HAP-1 (cell line): Measurements from ENCODE around the gene SOS1.

Experiments used
- DNase-seq, 2 experiments: peaks; one replicate each; pipeline ENCODE4 v3.0.0-alpha.2; 2016 to 2020; ENCODE audit warnings: low spot score in 2 of 2
- H3K27me3 ChIP-seq: fragments of 250-450 bp; sonication (Bioruptor Pico); 2 replicates; pipeline ENCODE4 v1.5.1; 2020; ENCODE audit warnings: low read depth, mild to moderate bottlenecking, moderate library complexity
- H3K36me3 ChIP-seq: fragments of 250-450 bp; sonication (Bioruptor Pico); replicated peaks from 2 replicates; pipeline ENCODE4 v1.5.1; 2020; ENCODE audit warnings: mild to moderate bottlenecking
- H3K4me1 ChIP-seq: fragments of 250-450 bp; sonication (Bioruptor Pico); 2 replicates; pipeline ENCODE4 v1.5.1; 2020; ENCODE audit warnings: mild to moderate bottlenecking
- H3K4me3 ChIP-seq: fragments of 250-450 bp; sonication (Bioruptor Pico); 2 replicates; pipeline ENCODE4 v1.5.1; 2020; ENCODE audit warnings: mild to moderate bottlenecking, moderate library complexity
- H3K9me3 ChIP-seq: fragments of 250-450 bp; sonication (Bioruptor Pico); 2 replicates; pipeline ENCODE4 v1.5.1; 2020; ENCODE audit warnings: mild to moderate bottlenecking, moderate library complexity
- in situ Hi-C: fragments of 300-500 bp; cut with MboI; formaldehyde crosslinking; loops from 3 replicates; pipeline ENCODE4 v1.14.3; 2020; ENCODE audit warnings: low sequenced_read_pairs, inconsistent platforms, mixed read lengths

SOS1 gene

DNA sequence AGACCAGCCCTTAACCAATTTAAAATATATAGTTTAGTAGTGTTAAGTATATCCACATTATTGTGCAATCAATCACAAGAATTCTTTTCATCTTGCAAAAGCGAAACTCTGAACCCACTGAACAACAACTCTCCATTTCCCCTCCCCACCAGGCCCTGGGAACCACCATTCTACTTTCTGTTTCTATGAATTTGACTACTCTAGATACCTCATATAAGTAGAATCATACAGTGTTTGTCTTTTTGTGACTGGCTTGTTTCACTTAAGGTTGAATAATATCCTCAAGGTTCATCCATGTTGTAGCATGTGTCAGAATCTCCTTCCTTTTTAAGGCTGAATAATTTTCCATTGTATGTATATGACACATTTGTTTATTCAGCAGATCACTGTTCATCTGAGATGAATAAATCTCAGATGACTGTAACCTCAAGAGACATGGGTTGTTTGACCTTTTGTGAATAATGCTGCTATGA, 8.1 kb upstream of the SOS1 start:
- in situ Hi-C loops, result no loop called here
- H3K9me3 ChIP-seq, result no peaks in the 10 kb centered on the region

DNA sequence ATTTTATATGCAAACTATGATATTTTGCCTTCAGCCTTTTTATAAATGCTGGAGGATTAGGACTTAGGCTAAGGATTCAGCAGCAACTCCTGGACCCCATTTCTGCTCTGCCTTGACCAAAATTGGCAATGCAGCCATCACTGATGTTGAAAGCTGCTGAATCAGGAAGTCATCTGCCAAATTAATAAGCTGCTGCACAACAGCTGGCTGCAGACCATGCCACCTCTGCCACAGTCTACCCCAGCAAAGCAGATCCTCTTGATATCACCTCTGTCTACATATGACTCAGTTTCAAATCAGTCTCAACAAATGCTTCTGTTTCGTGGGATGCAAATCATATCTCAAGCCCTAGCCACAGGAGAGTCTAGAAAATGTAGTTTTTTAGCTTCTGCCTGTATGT, 7.1 kb upstream of the SOS1 start:
- Histone ChIP-seq H3K4me3 (no peak overlapping the region), H3K27me3 (no peaks in the 10 kb centered on the region), H3K4me1 (peaks cover 26% of the 10 kb centered on the region), H3K36me3 (no peaks in the 10 kb centered on the region), H3K9me3 (no peaks in the 10 kb centered on the region)
- in situ Hi-C loops, result no loop called here
- DNase-seq, result no peak

More for the DNA sequence above, 8.1 kb upstream of the SOS1 start:
- no peaks in the 10 kb centered on the region for H3K36me3 ChIP-seq
- H3K27me3 ChIP-seq, result no peaks in the 10 kb centered on the region
- H3K4me1 ChIP-seq, result peaks cover 18% of the 10 kb centered on the region
- no peak for DNase-seq
- H3K4me3 ChIP-seq, result no peak overlapping the region

DNA sequence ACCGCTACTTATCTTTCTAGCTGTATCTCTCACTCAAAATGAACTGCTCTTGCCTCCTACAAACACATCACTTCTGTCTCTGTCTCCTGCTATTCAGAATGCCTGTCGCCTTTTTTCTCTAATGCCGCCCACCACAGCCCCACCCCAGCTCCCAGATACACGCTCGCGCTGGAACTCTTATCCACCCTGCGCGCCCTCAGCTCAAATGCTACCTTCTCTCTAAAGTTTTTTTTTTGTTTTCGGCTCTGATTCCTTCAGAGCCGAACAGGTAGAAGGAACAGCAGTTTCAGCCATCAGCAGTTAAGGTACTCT, 3.9 kb upstream of the SOS1 start:
- peaks cover 40% of the 10 kb centered on the region for H3K4me1 ChIP-seq
- H3K36me3 ChIP-seq, result no peaks in the 10 kb centered on the region
- no peaks in the 10 kb centered on the region for H3K9me3 ChIP-seq
- no peaks in the 10 kb centered on the region for H3K27me3 ChIP-seq
- in situ Hi-C loops, result no loop called here
- H3K4me3 ChIP-seq, result peak overlapping the region; percentile 50
- DNase-seq, result peak in 1 of 2 experiments; percentile 41

DNA sequence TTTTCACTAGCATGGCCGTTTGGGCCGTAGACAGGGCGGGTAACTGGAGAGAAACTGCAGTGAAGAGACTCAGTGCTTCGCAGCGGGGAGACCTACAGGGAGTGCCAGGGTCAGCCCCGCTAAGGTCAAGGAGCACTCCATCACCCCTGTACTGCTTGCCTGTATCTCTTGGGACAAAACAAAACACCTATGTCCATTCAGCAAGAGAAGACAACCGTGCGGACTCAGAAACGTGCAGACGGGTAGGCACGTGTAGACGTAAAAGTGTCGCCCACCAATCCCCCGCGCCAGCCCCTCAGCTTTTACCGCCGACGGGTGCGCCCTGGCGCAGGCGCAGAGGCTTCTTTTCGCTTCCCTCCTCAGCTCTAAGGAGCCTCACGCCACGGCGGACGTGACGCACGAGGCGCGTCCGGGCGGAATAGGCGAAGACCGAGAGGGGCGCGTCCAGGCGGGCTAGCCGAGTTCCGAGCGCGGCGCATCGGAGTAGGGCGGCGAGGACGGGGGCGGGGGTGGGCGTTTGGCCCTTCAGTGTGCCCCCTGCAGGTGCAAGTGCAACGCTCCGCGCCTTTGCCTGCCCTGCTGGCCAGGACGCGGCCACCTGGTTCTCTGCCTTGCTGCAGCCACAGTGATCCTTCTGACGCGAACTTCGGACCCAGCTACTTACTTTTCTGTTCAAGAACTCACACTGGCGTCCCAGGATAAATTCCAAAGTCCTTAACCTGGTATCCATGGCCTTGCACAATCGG, 3.3 kb upstream of the SOS1 start:
- no peaks in the 10 kb centered on the region for H3K9me3 ChIP-seq
- DNase-seq, result peak; percentile 96 to 98
- in situ Hi-C loops, result no loop called here
- no peaks in the 10 kb centered on the region for H3K27me3 ChIP-seq
- H3K4me3 ChIP-seq, result peak overlapping the region; percentile 50
- peaks cover 40% of the 10 kb centered on the region for H3K4me1 ChIP-seq
- no peaks in the 10 kb centered on the region for H3K36me3 ChIP-seq

GRCh38 chr2:39123436-39123999, 2.7 kb upstream of the SOS1 start:
- Histone ChIP-seq H3K4me3 (peak overlapping the region; percentile 50), H3K9me3 (no peaks in the 10 kb centered on the region), H3K4me1 (peaks cover 42% of the 10 kb centered on the region), H3K36me3 (no peaks in the 10 kb centered on the region), H3K27me3 (no peaks in the 10 kb centered on the region)
- no peak for DNase-seq
- in situ Hi-C loops, result no loop called here

DNA sequence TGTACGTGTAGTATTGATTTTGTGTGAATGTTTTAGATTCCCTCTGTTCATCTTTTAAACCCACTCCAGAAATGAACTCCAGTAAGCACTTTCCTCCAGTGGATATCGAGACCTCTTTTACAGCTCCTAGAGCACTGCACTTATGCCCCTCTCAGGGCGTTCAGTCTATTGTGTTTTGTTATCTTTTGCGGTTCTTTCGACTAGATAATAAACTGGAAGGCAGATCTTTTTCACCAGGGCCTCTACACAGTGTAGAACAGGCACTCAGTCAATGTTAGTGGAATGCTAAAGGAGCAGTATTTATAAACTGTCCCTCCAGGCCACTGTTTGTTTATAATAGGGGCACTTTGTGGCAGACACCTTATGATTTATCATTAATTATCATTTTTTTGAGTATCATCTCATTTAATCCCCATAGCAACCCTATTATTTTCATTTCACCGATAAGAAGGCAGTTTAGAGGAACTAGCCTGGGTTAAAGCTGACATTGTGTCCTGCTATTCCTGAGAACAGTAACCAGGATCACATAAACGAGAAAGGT, 742 bp upstream of the SOS1 start:
- DNase-seq, result no peak
- Histone ChIP-seq H3K9me3 (no peaks in the 10 kb centered on the region), H3K36me3 (no peaks in the 10 kb centered on the region), H3K27me3 (no peaks in the 10 kb centered on the region), H3K4me1 (peaks cover 37% of the 10 kb centered on the region), H3K4me3 (peak overlapping the region; percentile 56)
- in situ Hi-C loops, result no loop called here

GRCh38 chr2:39120521-39120770, 405 bp downstream of the SOS1 start:
- in situ Hi-C loops, result no loop called here
- H3K4me3 ChIP-seq, result peak overlapping the region; percentile 61
- H3K27me3 ChIP-seq, result no peaks in the 10 kb centered on the region
- no peaks in the 10 kb centered on the region; the same call in 1 of the 2 replicates for H3K36me3 ChIP-seq
- DNase-seq, result no peak
- no peaks in the 10 kb centered on the region for H3K9me3 ChIP-seq
- peaks cover 37% of the 10 kb centered on the region for H3K4me1 ChIP-seq

GRCh38 chr2:39119732-39120520, 925 bp downstream of the SOS1 start:
- Histone ChIP-seq H3K36me3 (no peaks in the 10 kb centered on the region; the same call in 1 of the 2 replicates), H3K4me1 (peaks cover 32% of the 10 kb centered on the region), H3K4me3 (peak overlapping the region; percentile 61), H3K9me3 (no peaks in the 10 kb centered on the region), H3K27me3 (no peaks in the 10 kb centered on the region)
- peak; percentile 45 to 69 for DNase-seq
- in situ Hi-C loops, result no loop called here

GRCh38 chr2:39118786-39119499, 1.9 kb downstream of the SOS1 start:
- Histone ChIP-seq H3K9me3 (no peaks in the 10 kb centered on the region), H3K27me3 (no peaks in the 10 kb centered on the region), H3K36me3 (no peaks in the 10 kb centered on the region; the same call in 1 of the 2 replicates), H3K4me1 (peaks cover 28% of the 10 kb centered on the region), H3K4me3 (peak overlapping the region; percentile 61)
- in situ Hi-C loops, result no loop called here
- DNase-seq, result peak in 1 of 2 experiments; percentile 34

DNA sequence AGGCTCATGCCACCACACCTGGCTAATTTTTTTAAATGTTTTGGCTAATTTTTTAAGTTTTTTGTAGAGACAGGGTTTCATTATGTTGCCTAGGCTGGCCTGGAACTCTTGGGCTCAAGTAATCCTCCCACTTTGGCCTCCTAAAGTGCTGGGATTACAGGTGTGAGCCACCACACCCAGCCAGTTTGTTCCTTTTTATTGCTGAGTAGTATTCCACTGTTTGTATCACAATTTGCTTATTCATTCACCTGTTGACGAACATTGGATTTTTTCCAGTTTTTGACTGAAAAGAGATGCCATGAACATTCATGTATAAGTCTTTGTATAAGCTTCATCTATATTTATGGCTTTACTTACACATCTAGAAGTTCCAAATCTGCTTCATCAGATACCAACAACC, 5.3 kb downstream of the SOS1 start:
- in situ Hi-C loops, result no loop called here
- Histone ChIP-seq H3K36me3 (peaks cover 3% of the 10 kb centered on the region; the same call in 1 of the 2 replicates), H3K9me3 (no peaks in the 10 kb centered on the region), H3K4me3 (no peak overlapping the region), H3K27me3 (no peaks in the 10 kb centered on the region), H3K4me1 (peaks cover 7% of the 10 kb centered on the region)
- DNase-seq, result no peak

GRCh38 chr2:39114771-39115170, 6.1 kb downstream of the SOS1 start:
- Histone ChIP-seq H3K36me3 (peaks cover 3% of the 10 kb centered on the region; the same call in 1 of the 2 replicates), H3K27me3 (no peaks in the 10 kb centered on the region), H3K4me1 (peaks cover 7% of the 10 kb centered on the region), H3K9me3 (no peaks in the 10 kb centered on the region), H3K4me3 (no peak overlapping the region)
- DNase-seq, result no peak
- in situ Hi-C loops, result no loop called here

GRCh38 chr2:39109537-39109936, 11.3 kb downstream of the SOS1 start:
- no peaks in the 10 kb centered on the region for H3K27me3 ChIP-seq
- H3K36me3 ChIP-seq, result peaks cover 3% of the 10 kb centered on the region; the same call in 1 of the 2 replicates
- peaks cover 3% of the 10 kb centered on the region; the same call in 1 of the 2 replicates for H3K9me3 ChIP-seq
- no peak for DNase-seq
- in situ Hi-C loops, result no loop called here
- peaks cover 8% of the 10 kb centered on the region for H3K4me1 ChIP-seq
- H3K4me3 ChIP-seq, result no peak overlapping the region

DNA sequence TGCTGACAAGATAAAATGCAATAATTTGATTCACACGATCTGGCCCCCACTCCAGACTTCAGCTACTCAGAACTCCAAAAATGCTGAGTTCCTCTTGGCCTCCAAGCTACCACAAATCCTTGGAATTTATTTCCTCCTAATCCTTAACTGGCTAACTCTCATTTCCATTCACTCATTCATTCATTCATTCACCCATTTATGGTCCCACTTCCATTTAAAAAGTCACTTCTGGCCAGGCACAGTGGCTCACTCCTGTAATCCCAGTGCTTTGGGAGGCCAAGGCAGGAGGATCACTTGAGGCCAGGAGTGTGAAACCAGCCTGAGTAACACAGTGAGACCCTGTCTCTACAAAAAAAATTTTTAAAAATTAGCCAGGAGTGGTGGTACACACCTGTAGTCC, 12.5 kb downstream of the SOS1 start:
- in situ Hi-C loops, result no loop called here
- Histone ChIP-seq H3K4me3 (no peak overlapping the region), H3K4me1 (peaks cover 10% of the 10 kb centered on the region), H3K9me3 (peaks cover 3% of the 10 kb centered on the region; the same call in 1 of the 2 replicates), H3K36me3 (no peaks in the 10 kb centered on the region), H3K27me3 (no peaks in the 10 kb centered on the region)
- no peak for DNase-seq
